Measurements from ENCODE around the gene EDARADD. TPM values are rescaled to one million over a fixed set of nuclear protein-coding genes. Genes with fewer than 3 reads are reported as not detected.

Gene EDARADD
- total RNA-seq, 4 donors from 2014 or later, result 4.6 to 9.6 (median 5.5) TPM

- 91 to 94% methylated on average over 6 of the region's 6 CpGs for WGBS, 2 donors
- Histone ChIP-seq H3K9me3 (no peaks in the 10 kb centered on the region), H3K4me1 (no peaks in the 10 kb centered on the region), H3K4me3 (no peak overlapping the region), H3K27me3 (no peaks in the 10 kb centered on the region), H3K36me3 (peaks cover 0 to 6% (median 0%) of the 10 kb centered on the region in 3 donors), H3K27ac (no peak overlapping the region)
- TF ChIP-seq POLR2A (IDR thresholded peaks at IDR 0.05), result no peak
- TF ChIP-seq, protein P1, sequence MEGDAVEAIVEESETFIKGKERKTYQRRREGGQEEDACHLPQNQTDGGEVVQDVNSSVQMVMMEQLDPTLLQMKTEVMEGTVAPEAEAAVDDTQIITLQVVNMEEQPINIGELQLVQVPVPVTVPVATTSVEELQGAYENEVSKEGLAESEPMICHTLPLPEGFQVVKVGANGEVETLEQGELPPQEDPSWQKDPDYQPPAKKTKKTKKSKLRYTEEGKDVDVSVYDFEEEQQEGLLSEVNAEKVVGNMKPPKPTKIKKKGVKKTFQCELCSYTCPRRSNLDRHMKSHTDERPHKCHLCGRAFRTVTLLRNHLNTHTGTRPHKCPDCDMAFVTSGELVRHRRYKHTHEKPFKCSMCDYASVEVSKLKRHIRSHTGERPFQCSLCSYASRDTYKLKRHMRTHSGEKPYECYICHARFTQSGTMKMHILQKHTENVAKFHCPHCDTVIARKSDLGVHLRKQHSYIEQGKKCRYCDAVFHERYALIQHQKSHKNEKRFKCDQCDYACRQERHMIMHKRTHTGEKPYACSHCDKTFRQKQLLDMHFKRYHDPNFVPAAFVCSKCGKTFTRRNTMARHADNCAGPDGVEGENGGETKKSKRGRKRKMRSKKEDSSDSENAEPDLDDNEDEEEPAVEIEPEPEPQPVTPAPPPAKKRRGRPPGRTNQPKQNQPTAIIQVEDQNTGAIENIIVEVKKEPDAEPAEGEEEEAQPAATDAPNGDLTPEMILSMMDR (IDR thresholded peaks at IDR 0.05), result no peak
- DNase-seq, result no peak
- intact Hi-C loops (cut with DNase I), result no loop called here
These were observed 39.8 kb downstream of the EDARADD start for GRCh38 chr1:236433819-236434315.

DNA sequence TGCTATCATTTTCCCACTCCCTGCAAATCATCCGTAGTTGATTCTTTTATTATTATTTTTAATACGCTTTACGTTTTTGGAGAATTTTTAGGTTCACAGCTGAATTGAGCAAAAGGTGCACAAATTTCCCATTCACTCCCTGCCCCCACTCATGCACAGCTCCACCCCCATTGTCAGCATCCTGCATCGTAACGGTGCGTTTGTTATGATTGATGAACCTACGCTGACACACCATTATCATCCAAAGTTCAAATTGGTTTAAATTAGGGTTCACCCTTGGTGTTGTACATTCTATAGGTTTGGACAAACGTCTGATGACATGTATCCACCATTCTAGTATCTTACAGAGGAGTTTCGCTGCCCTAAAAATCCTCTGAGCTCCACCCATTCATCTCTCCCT, 44.5 kb downstream of the EDARADD start:
- Histone ChIP-seq H3K27ac (no peak overlapping the region), H3K36me3 (peaks cover 0 to 6% (median 0%) of the 10 kb centered on the region in 3 donors), H3K4me1 (no peaks in the 10 kb centered on the region), H3K9me3 (no peaks in the 10 kb centered on the region), H3K27me3 (no peaks in the 10 kb centered on the region), H3K4me3 (no peak overlapping the region)
- TF ChIP-seq, protein P1 (IDR thresholded peaks at IDR 0.05), result no peak
- TF ChIP-seq POLR2A (IDR thresholded peaks at IDR 0.05), result no peak
- intact Hi-C loops (cut with DNase I), result no loop called here
- DNase-seq, result no peak
- WGBS, 2 donors, result 91 to 93% methylated on average over 9 of the region's 9 CpGs

DNA sequence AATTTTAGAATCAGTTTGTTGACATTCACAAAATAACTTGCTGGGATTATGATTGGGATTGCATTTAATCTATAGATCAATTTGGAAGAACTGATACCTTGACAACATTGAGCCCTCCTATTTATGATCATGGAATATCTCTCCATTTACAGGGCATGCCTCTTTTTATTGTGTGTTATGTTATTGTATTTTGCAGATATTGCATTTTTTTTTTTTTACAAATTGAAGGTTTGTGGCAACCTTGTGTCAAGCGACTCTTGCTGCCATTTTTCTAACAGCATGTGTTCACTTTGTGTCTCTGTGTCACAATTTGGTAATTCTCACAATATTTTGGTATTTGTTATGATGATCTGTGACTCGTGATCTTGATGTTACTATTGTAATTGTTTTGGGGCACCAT, 46.3 kb downstream of the EDARADD start:
- H3K4me1 ChIP-seq, result no peaks in the 10 kb centered on the region
- 71 to 78% methylated on average over 2 of the region's 2 CpGs for WGBS, 2 donors
- H3K9me3 ChIP-seq, result peaks cover 0 to 6% (median 0%) of the 10 kb centered on the region in 3 donors
- intact Hi-C loops (cut with DNase I), result no loop called here
- H3K27ac ChIP-seq, result no peak overlapping the region
- no peaks in the 10 kb centered on the region for H3K27me3 ChIP-seq
- DNase-seq, result no peak
- TF ChIP-seq POLR2A (IDR thresholded peaks at IDR 0.05), result no peak
- TF ChIP-seq, protein P1 (IDR thresholded peaks at IDR 0.05), result no peak
- H3K36me3 ChIP-seq, result peaks cover 0 to 7% (median 0%) of the 10 kb centered on the region in 3 donors
- no peak overlapping the region for H3K4me3 ChIP-seq

DNA sequence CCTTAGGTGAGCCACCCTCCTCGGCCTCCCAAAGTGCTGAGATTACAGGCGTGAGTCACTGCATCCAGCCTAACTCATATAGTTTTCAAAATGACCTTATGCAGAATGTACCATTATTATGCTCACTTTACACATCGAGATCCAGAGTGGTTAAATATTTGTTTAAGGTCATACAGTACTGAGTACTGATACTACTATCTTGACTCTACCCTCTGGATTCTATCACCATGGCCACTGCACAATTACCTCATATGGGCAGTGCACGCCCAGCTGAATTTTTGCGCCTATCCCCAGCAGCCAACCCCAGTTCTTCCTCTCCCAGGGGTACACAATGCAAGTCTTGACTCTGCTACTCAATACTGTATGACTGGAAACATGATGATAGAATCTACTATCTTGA, 56.7 kb downstream of the EDARADD start:
- Histone ChIP-seq H3K36me3 (peaks cover 0 to under 1% (median 0%) of the 10 kb centered on the region in 3 donors), H3K4me3 (no peak overlapping the region), H3K9me3 (no peaks in the 10 kb centered on the region), H3K27ac (no peak overlapping the region), H3K27me3 (no peaks in the 10 kb centered on the region), H3K4me1 (peaks cover 0 to 14% (median 0%) of the 10 kb centered on the region in 3 donors)
- no peak for TF ChIP-seq POLR2A (IDR thresholded peaks at IDR 0.05)
- TF ChIP-seq, protein P1 (IDR thresholded peaks at IDR 0.05), result no peak
- intact Hi-C loops (cut with DNase I), result no loop called here
- 86 to 87% methylated on average over 5 of the region's 5 CpGs for WGBS, 2 donors
- DNase-seq, result no peak

DNA sequence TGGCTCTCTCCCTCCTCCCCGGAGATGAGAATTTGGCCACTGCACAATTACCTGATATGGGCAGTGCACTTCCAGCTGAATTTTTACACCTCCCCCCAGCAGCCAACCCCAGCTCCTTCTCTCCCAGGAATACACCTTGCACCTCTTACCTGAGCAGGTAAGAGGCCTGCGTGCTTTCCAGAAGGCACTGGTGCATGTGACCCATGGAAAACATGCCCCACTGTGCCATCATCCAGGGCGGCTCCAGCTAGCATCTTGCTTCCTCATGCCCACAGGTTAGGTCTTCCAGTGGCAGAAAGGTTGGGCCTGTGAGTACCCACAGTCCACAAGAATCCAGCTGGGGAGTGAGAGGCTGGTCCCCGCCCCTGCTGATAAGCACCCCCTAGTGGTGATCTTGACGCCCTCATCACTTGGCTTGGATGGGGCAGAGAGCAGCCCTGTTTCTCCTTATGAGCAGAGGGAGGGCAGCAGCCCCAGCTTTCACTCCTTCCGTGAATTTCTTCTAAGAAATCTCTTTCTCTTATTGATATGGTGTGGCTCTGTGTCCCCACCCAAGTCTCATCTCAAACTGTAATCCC, 57.8 kb downstream of the EDARADD start:
- Histone ChIP-seq H3K36me3 (no peaks in the 10 kb centered on the region), H3K27ac (no peak overlapping the region), H3K27me3 (no peaks in the 10 kb centered on the region), H3K4me3 (no peak overlapping the region), H3K9me3 (no peaks in the 10 kb centered on the region), H3K4me1 (peaks cover 0 to 21% (median 0%) of the 10 kb centered on the region in 3 donors)
- TF ChIP-seq, protein P1 (IDR thresholded peaks at IDR 0.05), result peak in 3 of 6 experiments; percentile 12 to 48 (median 15)
- TF ChIP-seq POLR2A (IDR thresholded peaks at IDR 0.05), result no peak
- no peak for DNase-seq
- intact Hi-C loops (cut with DNase I), result no loop called here
- WGBS, 2 donors, result 51 to 76% methylated on average over 3 to 4 of the region's 6 CpGs
